Measurements from ENCODE around the gene GAB3.

The GAB3 gene

GRCh38 chrX:154735695-154736393 lies 15.0 kb downstream of the GAB3 start:
- no peaks in the 10 kb centered on the region for H3K9me3 Mint-ChIP-seq
- no peaks in the 10 kb centered on the region for H3K36me3 Mint-ChIP-seq (ENCODE audit: low read depth)
- H3K27ac Mint-ChIP-seq = peak overlapping the region; percentile 91
- peak overlapping the region; percentile 63 for H3K4me3 Mint-ChIP-seq
- peaks cover 90% of the 10 kb centered on the region for H3K4me1 Mint-ChIP-seq (ENCODE audit: low read depth)
- H3K27me3 Mint-ChIP-seq = no peaks in the 10 kb centered on the region

DNA sequence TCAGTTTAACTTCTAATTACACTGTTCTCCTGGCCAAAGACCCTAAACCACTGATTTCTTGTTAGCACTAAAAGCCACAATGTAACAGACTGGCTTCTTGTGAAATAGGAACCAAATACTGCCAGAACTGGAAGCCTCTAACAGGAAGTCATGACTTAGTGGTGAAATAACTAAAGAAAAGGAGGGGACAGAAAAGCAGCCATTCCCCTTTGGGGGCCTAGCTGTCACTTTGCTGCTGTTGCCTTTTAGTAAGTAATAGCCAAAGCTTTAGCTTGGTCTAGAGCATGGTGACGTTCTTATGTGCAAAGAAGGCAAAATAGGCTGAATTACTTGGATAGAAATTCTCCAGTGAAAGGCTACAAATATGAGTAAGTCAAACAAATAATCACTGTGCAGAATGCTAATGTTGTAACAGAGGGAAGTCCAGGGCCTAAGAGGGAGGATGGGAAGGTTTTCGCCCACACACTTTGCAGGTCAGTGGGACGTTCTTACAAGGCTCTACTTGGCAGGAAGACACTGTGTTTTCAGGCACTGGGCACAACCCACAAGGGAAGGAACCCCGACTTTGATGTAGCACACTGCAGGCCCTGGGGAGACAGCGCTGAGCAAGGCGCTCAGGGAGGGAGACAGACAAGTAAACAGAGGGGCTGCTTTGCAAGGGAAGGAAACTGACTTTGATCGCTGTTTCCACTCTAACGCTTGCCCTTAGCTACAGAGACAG lies 16.7 kb downstream of the GAB3 start:
- peak overlapping the region; percentile 71 for H3K4me3 Mint-ChIP-seq
- H3K27me3 Mint-ChIP-seq = no peaks in the 10 kb centered on the region
- H3K27ac Mint-ChIP-seq = peak overlapping the region; percentile 91
- H3K4me1 Mint-ChIP-seq (ENCODE audit: low read depth) = peaks cover 95% of the 10 kb centered on the region
- H3K36me3 Mint-ChIP-seq (ENCODE audit: low read depth) = no peaks in the 10 kb centered on the region
- H3K9me3 Mint-ChIP-seq = no peaks in the 10 kb centered on the region

GRCh38 chrX:154733066-154733425 lies 17.8 kb downstream of the GAB3 start:
- Mint-ChIP-seq H3K27me3 (no peaks in the 10 kb centered on the region), H3K36me3 (ENCODE audit: low read depth) (no peaks in the 10 kb centered on the region), H3K4me3 (peak overlapping the region; percentile 65), H3K9me3 (no peaks in the 10 kb centered on the region), H3K4me1 (ENCODE audit: low read depth) (peaks cover 97% of the 10 kb centered on the region), H3K27ac (peak overlapping the region; percentile 91)

GRCh38 chrX:154732421-154733065 lies 18.3 kb downstream of the GAB3 start:
- Mint-ChIP-seq H3K27me3 (no peaks in the 10 kb centered on the region), H3K4me1 (ENCODE audit: low read depth) (peaks cover 94% of the 10 kb centered on the region), H3K4me3 (peak overlapping the region; percentile 65), H3K9me3 (no peaks in the 10 kb centered on the region), H3K27ac (peak overlapping the region; percentile 75), H3K36me3 (ENCODE audit: low read depth) (no peaks in the 10 kb centered on the region)

- no peaks in the 10 kb centered on the region for H3K36me3 Mint-ChIP-seq (ENCODE audit: low read depth)
- no peaks in the 10 kb centered on the region for H3K27me3 Mint-ChIP-seq
- H3K4me1 Mint-ChIP-seq (ENCODE audit: low read depth) = peaks cover 94% of the 10 kb centered on the region
- no peaks in the 10 kb centered on the region for H3K9me3 Mint-ChIP-seq
- peak overlapping the region; percentile 36 for H3K4me3 Mint-ChIP-seq
- no peak overlapping the region for H3K27ac Mint-ChIP-seq
Observed at GRCh38 chrX:154731881-154732280, 19.0 kb downstream of the GAB3 start.

- Mint-ChIP-seq H3K27me3 (no peaks in the 10 kb centered on the region), H3K27ac (no peak overlapping the region), H3K9me3 (no peaks in the 10 kb centered on the region), H3K36me3 (ENCODE audit: low read depth) (no peaks in the 10 kb centered on the region), H3K4me1 (ENCODE audit: low read depth) (peaks cover 94% of the 10 kb centered on the region), H3K4me3 (no peak overlapping the region)
Observed at GRCh38 chrX:154731184-154731583, 19.7 kb downstream of the GAB3 start.

GRCh38 chrX:154730253-154730891 lies 20.5 kb downstream of the GAB3 start:
- no peaks in the 10 kb centered on the region for H3K27me3 Mint-ChIP-seq
- no peak overlapping the region for H3K27ac Mint-ChIP-seq
- no peaks in the 10 kb centered on the region for H3K36me3 Mint-ChIP-seq (ENCODE audit: low read depth)
- H3K4me3 Mint-ChIP-seq = no peak overlapping the region
- no peaks in the 10 kb centered on the region for H3K9me3 Mint-ChIP-seq
- H3K4me1 Mint-ChIP-seq (ENCODE audit: low read depth) = peaks cover 94% of the 10 kb centered on the region

- Mint-ChIP-seq H3K4me3 (no peak overlapping the region), H3K9me3 (no peaks in the 10 kb centered on the region), H3K27ac (peak overlapping the region; percentile 19), H3K36me3 (ENCODE audit: low read depth) (no peaks in the 10 kb centered on the region), H3K27me3 (no peaks in the 10 kb centered on the region), H3K4me1 (ENCODE audit: low read depth) (peaks cover 94% of the 10 kb centered on the region)
Observed at GRCh38 chrX:154729439-154729838, 21.4 kb downstream of the GAB3 start.

DNA sequence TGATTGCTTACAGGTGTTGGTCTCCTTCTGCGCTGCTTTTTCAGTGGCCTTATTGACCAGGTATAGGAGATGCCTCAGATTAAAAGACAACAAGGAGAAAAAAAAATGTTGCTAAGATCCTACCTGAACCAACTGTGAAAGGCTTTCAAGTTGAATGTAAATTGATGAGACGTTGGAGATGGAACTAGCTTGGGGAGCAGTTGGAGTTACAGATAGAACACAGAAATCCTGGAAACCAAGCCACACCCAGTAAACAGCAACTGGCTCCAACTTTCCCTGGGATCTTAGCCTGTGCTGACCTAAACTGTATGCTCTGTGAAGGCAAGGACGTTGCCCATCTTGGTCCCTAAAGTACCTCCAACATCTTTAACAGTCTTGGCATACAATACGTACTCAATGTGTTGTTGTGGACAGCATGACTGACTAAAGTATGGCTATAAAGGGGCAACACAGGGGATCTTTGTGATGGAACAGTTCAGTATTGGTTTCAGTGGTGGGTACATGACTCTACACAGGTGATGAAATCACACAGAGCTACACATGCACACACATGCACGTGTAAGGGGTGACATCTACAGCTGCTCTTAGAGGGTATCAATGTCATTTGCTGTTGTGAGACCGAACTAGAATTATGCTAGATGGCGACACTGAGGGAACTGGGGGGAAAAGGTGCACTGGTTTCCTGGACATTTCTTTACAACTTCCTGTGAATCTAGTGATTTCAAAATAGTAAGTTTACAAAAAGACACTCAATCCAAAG lies 22.3 kb downstream of the GAB3 start:
- Mint-ChIP-seq H3K4me1 (ENCODE audit: low read depth) (peaks cover 92% of the 10 kb centered on the region), H3K4me3 (no peak overlapping the region), H3K27me3 (no peaks in the 10 kb centered on the region), H3K27ac (no peak overlapping the region), H3K9me3 (no peaks in the 10 kb centered on the region), H3K36me3 (ENCODE audit: low read depth) (no peaks in the 10 kb centered on the region)

GRCh38 chrX:154727871-154728270 lies 23.0 kb downstream of the GAB3 start:
- Mint-ChIP-seq H3K9me3 (no peaks in the 10 kb centered on the region), H3K27me3 (no peaks in the 10 kb centered on the region), H3K27ac (no peak overlapping the region), H3K4me3 (no peak overlapping the region), H3K36me3 (ENCODE audit: low read depth) (no peaks in the 10 kb centered on the region), H3K4me1 (ENCODE audit: low read depth) (peaks cover 91% of the 10 kb centered on the region)

DNA sequence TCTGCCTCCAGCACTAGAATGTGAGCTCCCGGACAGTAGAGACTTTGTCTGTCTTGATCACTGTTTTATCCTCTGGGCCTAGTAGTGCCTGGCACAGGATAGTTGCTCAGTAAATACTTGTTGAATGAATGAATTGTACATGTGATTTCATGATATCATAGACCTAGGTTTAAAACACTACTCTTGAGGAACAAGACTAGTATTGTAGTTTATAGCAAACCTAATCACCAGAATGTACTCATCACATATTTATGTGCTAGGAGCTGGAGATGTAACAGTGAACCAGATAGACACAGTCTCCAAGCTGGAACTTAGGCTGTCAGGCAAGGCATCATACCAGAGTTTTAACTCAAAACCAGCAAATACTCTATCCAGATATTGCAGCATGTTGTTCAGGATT lies 23.5 kb downstream of the GAB3 start:
- Mint-ChIP-seq H3K36me3 (ENCODE audit: low read depth) (no peaks in the 10 kb centered on the region), H3K27me3 (no peaks in the 10 kb centered on the region), H3K27ac (no peak overlapping the region), H3K4me3 (no peak overlapping the region), H3K4me1 (ENCODE audit: low read depth) (peaks cover 87% of the 10 kb centered on the region), H3K9me3 (no peaks in the 10 kb centered on the region)

DNA sequence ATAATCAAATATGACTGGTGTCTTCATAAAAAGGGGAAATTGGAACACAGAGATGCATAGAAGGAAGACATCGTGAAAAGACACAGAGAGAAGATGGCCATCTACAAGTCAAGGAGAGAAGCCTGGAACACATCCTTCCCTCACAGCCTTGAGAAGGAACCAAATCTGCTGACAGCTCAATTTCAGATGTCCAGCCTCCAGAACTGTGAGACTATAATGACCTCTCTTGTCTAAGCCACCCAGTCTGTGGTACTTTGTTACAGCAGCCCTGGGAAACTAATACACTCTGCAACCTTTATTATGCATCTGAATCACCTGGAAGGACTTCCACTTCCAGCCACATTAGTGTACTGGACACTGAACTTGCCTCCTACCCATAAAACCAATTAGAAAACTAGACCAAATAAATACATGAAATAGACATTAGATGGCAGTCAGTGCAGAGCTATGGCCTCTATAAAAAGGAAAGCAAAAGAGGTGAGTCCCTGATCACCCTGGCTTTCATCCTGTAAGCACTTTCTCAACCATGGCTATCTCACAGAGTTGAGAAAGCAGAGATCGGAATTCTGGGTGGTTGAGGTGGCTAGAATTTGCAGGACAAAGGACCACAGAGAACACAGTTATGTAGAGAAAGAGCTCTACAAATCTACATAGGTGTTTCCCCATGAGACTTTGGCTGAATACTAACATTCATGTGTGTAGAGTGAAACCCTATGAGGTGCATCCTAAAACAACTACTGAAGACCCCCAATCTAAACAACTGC lies 25.7 kb downstream of the GAB3 start:
- no peaks in the 10 kb centered on the region for H3K9me3 Mint-ChIP-seq
- H3K27ac Mint-ChIP-seq = peak overlapping the region; percentile 63
- H3K4me3 Mint-ChIP-seq = no peak overlapping the region
- no peaks in the 10 kb centered on the region for H3K27me3 Mint-ChIP-seq
- H3K36me3 Mint-ChIP-seq (ENCODE audit: low read depth) = no peaks in the 10 kb centered on the region
- H3K4me1 Mint-ChIP-seq (ENCODE audit: low read depth) = peaks cover 76% of the 10 kb centered on the region

- no peaks in the 10 kb centered on the region for H3K9me3 Mint-ChIP-seq
- H3K4me3 Mint-ChIP-seq = no peak overlapping the region
- no peaks in the 10 kb centered on the region for H3K36me3 Mint-ChIP-seq (ENCODE audit: low read depth)
- H3K27me3 Mint-ChIP-seq = no peaks in the 10 kb centered on the region
- H3K4me1 Mint-ChIP-seq (ENCODE audit: low read depth) = peaks cover 79% of the 10 kb centered on the region
- no peak overlapping the region for H3K27ac Mint-ChIP-seq
Observed at GRCh38 chrX:154721155-154721554, 29.7 kb downstream of the GAB3 start.

- Mint-ChIP-seq H3K27me3 (no peaks in the 10 kb centered on the region), H3K4me1 (ENCODE audit: low read depth) (peaks cover 70% of the 10 kb centered on the region), H3K4me3 (no peak overlapping the region), H3K27ac (no peak overlapping the region), H3K9me3 (no peaks in the 10 kb centered on the region), H3K36me3 (ENCODE audit: low read depth) (no peaks in the 10 kb centered on the region)
Observed at GRCh38 chrX:154720067-154720466, 30.8 kb downstream of the GAB3 start.
